GM18520 (cell line): ENCODE results near the gene CDK14.

Experiments
- ATAC-seq: cut with Tn5 transposase; IDR thresholded peaks from one replicate; pipeline ENCODE4 v1.9.1; 2021; ENCODE audit not compliant: unreplicated experiment

Gene CDK14

GRCh38 chr7:90677486-90678404 lies 81.6 kb downstream of the CDK14 start:
- no peak for ATAC-seq

- no peak for ATAC-seq
Measured at GRCh38 chr7:90678986-90679385, 82.9 kb downstream of the CDK14 start.

- ATAC-seq: no peak
Measured at GRCh38 chr7:90680484-90680883, 84.4 kb downstream of the CDK14 start.

GRCh38 chr7:90681336-90682022 lies 85.4 kb downstream of the CDK14 start:
- no peak for ATAC-seq

DNA sequence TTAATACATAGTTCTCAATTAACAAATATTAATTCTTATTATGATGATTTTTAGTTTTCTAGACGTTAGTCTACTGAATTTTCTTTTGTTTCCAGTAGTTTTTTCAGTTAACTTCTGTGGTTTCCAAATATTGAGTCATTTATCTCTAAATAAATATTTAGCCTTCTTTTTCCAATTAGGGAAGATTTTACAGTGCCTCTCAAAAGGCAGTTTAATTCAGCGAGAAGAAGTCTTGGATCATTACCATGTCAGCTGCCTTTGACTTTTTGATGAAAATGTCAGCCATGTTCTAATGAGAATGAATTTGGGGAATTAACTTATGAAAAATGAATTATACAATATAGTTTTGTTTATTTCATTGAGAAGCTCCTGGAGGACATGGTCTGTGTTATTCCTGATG lies 90.0 kb downstream of the CDK14 start:
- ATAC-seq: no peak

GRCh38 chr7:90688810-90689209 lies 92.7 kb downstream of the CDK14 start:
- ATAC-seq: no peak

DNA sequence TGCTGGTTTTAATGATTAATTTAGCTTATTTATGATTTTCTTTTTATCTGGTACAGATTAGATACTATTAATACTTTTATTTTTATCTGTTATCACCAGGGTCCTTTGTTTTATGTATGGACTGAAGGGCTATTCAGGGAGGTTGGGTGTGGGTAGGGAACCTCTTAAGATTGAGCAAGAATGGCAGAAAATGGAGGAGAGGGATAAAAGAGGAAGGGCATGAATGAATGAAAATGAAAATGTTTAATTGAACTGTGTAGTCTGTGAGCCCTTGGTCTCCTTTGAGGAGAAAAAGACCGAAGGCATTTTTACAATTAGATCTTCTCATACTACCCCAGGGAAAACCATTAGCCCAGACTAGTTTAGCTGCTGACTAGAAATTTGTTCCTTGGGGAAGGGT lies 93.1 kb downstream of the CDK14 start:
- no peak for ATAC-seq

DNA sequence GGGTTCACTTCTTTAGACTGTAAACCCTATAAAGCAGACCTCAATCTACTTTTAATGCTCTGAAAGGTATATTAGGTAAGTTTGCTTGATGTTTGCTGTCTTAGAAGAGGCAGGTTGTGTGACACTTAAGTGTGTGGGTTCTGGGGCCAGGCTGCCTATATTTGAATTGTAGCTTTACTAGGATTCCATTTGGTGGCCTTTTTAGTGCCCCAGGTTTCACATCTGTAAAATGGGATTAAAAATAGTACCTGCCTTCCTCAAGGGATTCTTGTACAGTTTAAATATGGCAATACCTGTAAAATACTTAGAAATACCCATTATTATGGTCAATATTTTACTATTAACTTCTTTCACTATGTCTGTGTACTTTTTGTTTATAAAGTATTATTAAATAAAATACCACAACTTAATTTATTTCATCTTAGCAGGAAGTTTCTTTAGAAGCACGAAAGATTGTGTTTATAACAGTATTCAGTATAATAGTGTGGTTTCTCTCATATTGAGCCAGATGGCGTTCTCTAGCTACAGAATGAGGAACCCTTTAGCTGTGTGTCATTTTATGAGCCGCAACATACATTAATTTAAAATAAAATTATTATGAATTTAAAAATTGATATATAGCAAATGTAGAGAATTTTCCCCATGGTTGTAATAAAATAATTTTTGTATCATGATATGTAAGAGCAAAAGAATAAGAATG lies 94.2 kb downstream of the CDK14 start:
- ATAC-seq: no peak

- ATAC-seq: no peak
Measured at GRCh38 chr7:90692396-90692795, 96.3 kb downstream of the CDK14 start.

GRCh38 chr7:90692947-90693346 lies 96.8 kb downstream of the CDK14 start:
- no peak for ATAC-seq

DNA sequence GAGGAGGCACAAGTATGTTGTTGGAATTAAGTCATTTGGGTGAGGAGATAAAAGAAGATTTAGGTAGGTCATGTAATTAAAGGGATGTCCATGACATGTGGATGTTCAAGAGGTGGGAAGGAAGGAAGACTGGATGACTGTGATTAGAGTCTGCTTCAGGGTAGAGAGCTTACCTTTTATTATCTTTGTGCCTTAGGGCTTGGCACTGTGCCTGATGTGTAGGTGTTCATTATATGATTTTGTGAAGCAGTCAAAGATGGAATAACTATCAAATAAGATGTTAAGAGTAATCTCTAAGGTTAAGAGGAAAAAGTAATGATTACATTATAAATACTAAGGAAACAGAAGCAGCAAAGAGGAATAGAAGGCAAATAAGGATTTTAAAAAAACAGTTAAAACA lies 97.8 kb downstream of the CDK14 start:
- ATAC-seq: no peak

GRCh38 chr7:90698616-90699015 lies 102.5 kb downstream of the CDK14 start:
- ATAC-seq: no peak

DNA sequence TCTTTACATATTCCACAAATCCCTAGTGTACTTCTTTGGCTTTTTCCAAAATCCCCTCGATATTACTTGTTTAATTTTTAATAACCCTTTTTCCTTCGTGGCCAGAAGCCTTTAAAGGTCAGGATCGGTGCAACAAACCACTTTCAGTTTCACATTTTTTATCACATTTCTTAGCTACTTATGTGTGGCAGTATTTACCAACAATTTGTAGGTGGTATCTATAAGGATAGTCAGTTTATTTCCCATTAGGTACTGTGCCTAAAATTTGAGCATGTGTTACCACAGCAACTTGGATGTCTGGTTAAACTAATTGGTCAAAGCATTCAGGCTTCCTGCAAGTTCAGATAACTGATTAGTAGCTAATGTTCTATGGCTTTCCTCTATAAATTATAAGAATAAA lies 104.9 kb downstream of the CDK14 start:
- ATAC-seq: no peak

DNA sequence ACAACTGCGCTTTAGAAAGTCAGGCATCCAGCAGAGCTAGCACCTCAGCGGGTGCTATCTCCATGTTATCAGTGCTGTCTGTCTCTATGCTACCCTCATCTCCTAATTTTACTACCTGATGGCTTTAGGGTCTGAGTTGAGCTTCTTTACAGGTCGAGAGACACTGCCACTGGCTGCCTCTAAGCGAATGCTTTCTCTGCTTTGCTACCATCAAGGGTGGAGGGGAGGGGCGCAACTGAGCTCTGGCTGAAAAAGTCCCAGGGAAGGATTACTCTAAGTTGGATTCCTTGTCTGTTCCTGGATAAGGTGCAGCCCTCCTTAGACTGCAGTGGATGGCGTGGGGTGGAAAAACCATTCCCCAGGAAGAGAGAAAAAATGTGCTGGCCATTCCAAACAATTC lies 105.7 kb downstream of the CDK14 start:
- no peak for ATAC-seq

- ATAC-seq: no peak
Measured at GRCh38 chr7:90705391-90706071, 109.4 kb downstream of the CDK14 start.

DNA sequence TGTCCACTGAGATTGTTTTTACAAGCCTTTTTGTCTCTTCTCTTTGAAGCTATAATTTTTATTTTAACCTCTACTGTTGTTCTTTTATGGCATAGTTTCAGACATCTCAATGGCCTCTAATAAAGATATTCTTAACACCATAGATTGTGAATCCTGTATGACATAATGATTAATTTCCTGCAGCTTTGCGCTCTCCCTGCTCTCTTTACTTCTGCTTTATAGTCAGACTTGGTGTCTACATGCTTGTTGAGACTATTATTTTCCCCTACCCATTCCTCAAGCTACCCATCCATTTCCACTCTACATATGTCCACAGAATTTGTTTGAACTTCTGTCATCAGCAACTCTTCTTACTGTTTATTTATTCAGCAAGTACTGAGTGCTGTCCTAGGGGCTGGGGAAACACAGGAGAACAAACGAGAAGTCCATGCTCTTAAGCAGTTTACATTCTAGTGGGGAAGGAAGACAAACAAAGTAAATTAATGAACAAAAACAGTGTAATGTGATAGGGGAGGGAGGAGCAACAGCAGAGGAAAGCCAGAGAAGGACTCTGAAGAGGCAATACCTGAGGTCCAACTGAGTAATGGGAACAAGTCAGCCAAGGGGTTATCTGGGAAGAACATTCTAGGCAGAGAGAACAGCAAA lies 110.1 kb downstream of the CDK14 start:
- no peak for ATAC-seq

DNA sequence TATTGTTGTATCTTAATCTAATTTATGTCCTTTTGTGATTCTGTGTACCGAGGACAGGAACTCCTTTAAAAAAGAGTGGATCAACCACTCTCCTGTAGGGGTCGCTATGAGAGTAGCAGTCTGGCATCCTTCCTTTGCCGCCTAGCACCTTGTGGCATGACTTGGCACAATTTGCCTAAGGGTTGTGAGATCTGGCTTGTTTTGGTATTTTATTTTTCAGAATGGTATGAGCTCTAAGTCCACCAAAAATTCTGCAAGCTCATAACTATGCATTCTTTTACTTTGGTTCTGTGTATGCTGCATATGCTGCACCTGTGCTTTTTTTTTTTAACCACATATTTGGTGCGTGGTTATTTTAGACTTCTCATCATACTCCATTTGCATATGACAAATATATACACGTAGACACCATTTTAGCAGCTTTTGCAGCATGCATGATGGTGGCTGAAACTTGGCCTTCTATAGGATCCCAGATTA lies 112.8 kb downstream of the CDK14 start:
- peak; percentile 62 for ATAC-seq

DNA sequence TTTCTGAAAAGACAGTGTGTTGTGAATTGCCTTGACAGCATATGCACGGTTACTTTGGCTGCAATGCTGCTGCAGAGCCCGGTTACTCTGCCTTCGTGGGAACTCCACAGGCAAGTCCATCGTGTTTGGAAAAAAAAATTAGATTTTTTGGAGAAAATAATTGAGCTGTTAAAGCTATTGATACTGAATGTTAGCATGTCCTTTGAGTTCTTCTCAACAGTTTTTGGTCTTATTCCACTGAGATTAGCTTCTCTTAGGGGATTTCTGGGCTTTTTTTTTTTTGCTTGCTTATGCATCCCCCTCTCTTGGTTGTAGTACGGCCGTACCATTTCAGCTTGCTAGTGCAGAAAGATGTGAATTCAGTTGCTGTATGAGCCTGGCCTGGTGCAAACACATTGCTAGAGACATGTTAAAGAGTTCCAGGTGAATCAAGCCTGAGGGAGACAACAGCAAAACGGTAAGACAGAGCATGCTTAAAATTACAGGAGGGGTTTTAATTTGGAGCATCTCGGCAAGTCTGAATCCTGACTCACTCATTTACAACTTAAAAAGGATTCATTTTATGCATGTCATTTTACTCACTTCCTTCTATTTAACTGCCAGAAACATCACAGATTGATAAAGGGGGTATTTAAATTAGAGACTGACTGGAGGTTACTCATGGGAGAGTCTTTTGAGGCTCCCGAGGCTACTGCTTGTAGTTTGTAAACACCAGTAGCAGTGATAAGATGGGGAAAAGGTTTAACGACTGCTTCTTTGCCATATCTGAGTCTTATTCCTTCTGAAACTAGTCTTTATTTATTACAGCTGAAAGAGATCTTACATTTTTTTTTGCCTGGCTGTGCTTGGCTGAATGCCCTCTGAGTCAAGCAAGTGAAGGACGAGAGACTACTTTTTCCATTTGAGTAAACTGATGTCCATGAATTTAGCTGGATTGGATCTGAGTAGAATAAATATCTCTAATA lies 113.7 kb downstream of the CDK14 start:
- peak; percentile 23 for ATAC-seq

DNA sequence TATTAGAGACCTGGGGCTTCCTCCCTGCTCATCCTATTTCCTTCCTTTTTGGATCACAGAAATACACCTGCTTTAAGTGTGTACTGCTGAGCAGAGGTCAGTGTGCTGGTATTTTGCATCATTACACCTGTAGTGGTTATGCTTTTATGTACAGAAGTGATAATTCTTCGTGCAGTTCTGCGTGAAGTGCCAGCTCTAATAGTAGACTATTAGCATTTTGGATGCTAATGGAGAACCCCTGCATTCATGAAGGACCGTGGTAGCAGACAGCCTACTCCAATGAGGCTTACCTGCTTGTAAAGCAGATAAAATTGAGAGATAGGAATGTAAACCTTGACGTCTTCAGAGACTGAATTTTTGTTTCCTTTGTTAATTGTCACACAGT lies 114.3 kb downstream of the CDK14 start:
- ATAC-seq: no peak
